Measurements from ENCODE around the gene ATG10. TPM values are rescaled to one million over a fixed set of nuclear protein-coding genes. Genes with fewer than 3 reads are reported as not detected.

Gene ATG10
- total and polyA plus RNA-seq, 2 donors (not counting 1 experiment from before 2014, with no cell fraction given): 1.6 to 11.6 TPM

GRCh38 chr5:82163452-82164175, 191.8 kb downstream of the ATG10 start:
- ATAC-seq (ENCODE audit: low read depth): no peak
- POLR2A ChIA-PET: no interaction called here
- no peaks in the 10 kb centered on the region for H3K79me2 ChIP-seq (ENCODE audit: control insufficient read depth, insufficient read depth, low read length)

More at GRCh38 chr5:82163452-82164175, 191.8 kb downstream of the ATG10 start:
- Mint-ChIP-seq H3K27me3 (no peaks in the 10 kb centered on the region), H3K4me1 (no peaks in the 10 kb centered on the region), H3K9me3 (ENCODE audit: insufficient read depth) (no peaks in the 10 kb centered on the region), H3K4me3 (no peak overlapping the region), H3K27ac (no peak overlapping the region)
- Histone ChIP-seq H3K27ac (ENCODE audit: low read length in 2 of 2) (no peak overlapping the region), H3K4me3 (ENCODE audit: control extremely low read depth in 1 of 5, extremely low read depth in 1 of 5, insufficient read depth in 1 of 5, low read depth in 2 of 5, low read length in 4 of 5) (no peak overlapping the region), H3K36me3 (replicated peaks in 1 of 2; ENCODE audit: control extremely low read depth in 1 of 2, control insufficient read depth in 1 of 2, extremely low read depth in 1 of 2, insufficient read depth in 2 of 2, low read length in 1 of 2) (no peaks in the 10 kb centered on the region), H3K9me3 (ENCODE audit: control extremely low read depth in 1 of 3, control insufficient read depth in 2 of 3, insufficient read depth in 1 of 3, low read length in 2 of 3) (no peaks in the 10 kb centered on the region), H2AFZ (ENCODE audit: insufficient read depth, low read depth, low read length, poor library complexity, severe bottlenecking) (no peak overlapping the region), H3K4me2 (replicated peaks; ENCODE audit: low read depth, low read length, poor library complexity, severe bottlenecking) (no peak overlapping the region), H3K9ac (ENCODE audit: low read length) (no peak overlapping the region), H4K20me1 (ENCODE audit: control insufficient read depth, insufficient read depth, low read length, poor library complexity, severe bottlenecking) (no peaks in the 10 kb centered on the region), H3K27me3 (replicated peaks in 1 of 4; ENCODE audit: control extremely low read depth in 1 of 4, control insufficient read depth in 3 of 4, insufficient read depth in 4 of 4, low read length in 3 of 4) (no peaks in the 10 kb centered on the region), H3K4me1 (ENCODE audit: control insufficient read depth in 2 of 2, insufficient read depth in 2 of 2, low read length in 2 of 2) (no peaks in the 10 kb centered on the region)
- intact Hi-C loops (cut with micrococcal nuclease): no loop called here
- no peak for DNase-seq
- TF ChIP-seq CTCF (IDR thresholded peaks at IDR 0.05): no peak
- TF ChIP-seq EZH2 (IDR thresholded peaks at IDR 0.05; ENCODE audit: borderline replicate concordance, insufficient read depth, low read depth, low read length, poor library complexity, severe bottlenecking): no peak
- CTCF ChIA-PET: interaction anchor here (1.1 to 3.5 kb wide), 5 partner anchors 10 to 738 kb away, joined by 4 to 55 read pairs (median 5); no protein-coding TSS in a partner anchor
